Measurements from ENCODE around the gene GPR173.
A peak's percentile ranks its signal among the peaks of the same experiment; 100 is the strongest.

GPR173 gene

GRCh38 chrX:53048169-53049126, at the start of gene GPR173:
Gene GPR173, plus strand, starts transcription at chrX:53048789. Its CDS starts 27,833 bp downstream, at chrX:53076622.
- peak; percentile 74 for DNase-seq

GRCh38 chrX:53000447-53001135, 48.0 kb upstream of the GPR173 start:
- no peak for DNase-seq

- no peak for DNase-seq
Measured at GRCh38 chrX:53001958-53002357, 46.6 kb upstream of the GPR173 start.

GRCh38 chrX:53003111-53003510, 45.5 kb upstream of the GPR173 start:
- DNase-seq = no peak

- no peak for DNase-seq
Measured at GRCh38 chrX:53004038-53004437, 44.6 kb upstream of the GPR173 start.

- no peak for DNase-seq
Measured at GRCh38 chrX:53004811-53005210, 43.8 kb upstream of the GPR173 start.

GRCh38 chrX:53005327-53005726, 43.3 kb upstream of the GPR173 start:
- DNase-seq = no peak

- no peak for DNase-seq
Measured at GRCh38 chrX:53009032-53009431, 39.6 kb upstream of the GPR173 start.

- no peak for DNase-seq
Measured at GRCh38 chrX:53013291-53013690, 35.3 kb upstream of the GPR173 start.

GRCh38 chrX:53018627-53019026, 30.0 kb upstream of the GPR173 start:
- no peak for DNase-seq

GRCh38 chrX:53022381-53022780, 26.2 kb upstream of the GPR173 start:
- no peak for DNase-seq

GRCh38 chrX:53028678-53029077, 19.9 kb upstream of the GPR173 start:
- no peak for DNase-seq

GRCh38 chrX:53031380-53031779, 17.2 kb upstream of the GPR173 start:
- no peak for DNase-seq

GRCh38 chrX:53036149-53036548, 12.4 kb upstream of the GPR173 start:
- no peak for DNase-seq

GRCh38 chrX:53039236-53039635, 9.4 kb upstream of the GPR173 start:
- no peak for DNase-seq

GRCh38 chrX:53044995-53045394, 3.6 kb upstream of the GPR173 start:
- DNase-seq = no peak

- DNase-seq = peak; percentile 10
Measured at GRCh38 chrX:53047228-53047627, 1.4 kb upstream of the GPR173 start.

GRCh38 chrX:53049127-53049517, 533 bp downstream of the GPR173 start:
- no peak for DNase-seq

GRCh38 chrX:53050841-53051240, 2.3 kb downstream of the GPR173 start:
- DNase-seq = no peak

- DNase-seq = no peak
Measured at GRCh38 chrX:53055244-53055849, 6.8 kb downstream of the GPR173 start.

- peak; percentile 15 for DNase-seq
Measured at GRCh38 chrX:53056292-53056691, 7.7 kb downstream of the GPR173 start.

GRCh38 chrX:53065104-53065503, 16.5 kb downstream of the GPR173 start:
- no peak for DNase-seq

- no peak for DNase-seq
Measured at GRCh38 chrX:53071064-53071463, 22.5 kb downstream of the GPR173 start.
